NCI-H146 treated with DMSO at 0.1 percent for 48 hours (cell line): ENCODE data around the gene AVL9.
"Not testable (repeated sequence)": the region's sequence is repeated elsewhere in the genome, so short reads cannot be mapped to it uniquely, and the experiment has no call there.

Source experiments
- DNase-seq: peaks from one replicate; lab custom pipeline; 2025; ENCODE audit not compliant: unreplicated experiment; lab: John Stamatoyannopoulos, UW

Gene AVL9

DNA sequence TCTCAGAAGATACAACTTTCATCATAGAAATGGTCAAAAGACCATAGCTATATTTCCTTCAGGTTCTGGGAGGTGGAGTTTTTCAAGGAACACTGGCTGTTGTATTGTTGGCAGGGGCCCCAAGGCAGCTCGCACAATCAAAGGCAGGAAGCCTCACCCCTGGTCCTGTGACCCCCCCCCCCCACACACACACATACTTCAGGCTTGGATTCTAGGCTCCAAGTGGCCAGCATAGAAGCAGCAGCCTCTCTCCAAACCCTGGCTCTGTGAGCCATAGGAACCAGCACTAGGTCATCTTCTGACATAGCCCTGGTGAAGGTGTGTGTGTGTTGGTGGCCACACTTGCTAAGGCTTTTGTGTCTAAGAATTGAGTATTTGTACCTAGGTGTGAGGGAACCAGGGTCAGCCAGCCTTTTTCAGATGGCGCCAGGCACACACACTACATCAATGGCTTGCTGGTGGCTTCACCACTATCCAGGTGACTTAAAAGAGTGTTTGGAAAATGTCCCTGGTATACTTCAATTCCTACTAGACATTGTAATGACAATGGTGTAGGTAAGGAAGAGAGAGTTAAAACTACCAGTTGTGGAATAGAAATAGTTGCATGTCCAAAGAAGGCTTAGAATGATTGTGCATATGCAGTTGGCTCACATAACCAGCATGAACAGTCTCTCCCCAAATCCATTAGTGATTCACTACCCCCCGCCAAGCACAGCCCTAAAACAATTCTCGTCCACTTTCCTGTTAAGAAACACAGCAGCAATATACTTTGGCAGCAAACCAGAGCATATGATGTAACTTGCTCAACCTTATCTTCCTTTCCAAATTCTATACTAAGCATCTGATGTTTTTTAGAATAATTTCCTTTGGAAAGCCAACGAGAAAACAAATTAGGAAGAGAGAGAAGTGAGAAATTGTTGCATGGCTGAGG, 91.3 kb downstream of the AVL9 start:
- DNase-seq, result no peak

DNA sequence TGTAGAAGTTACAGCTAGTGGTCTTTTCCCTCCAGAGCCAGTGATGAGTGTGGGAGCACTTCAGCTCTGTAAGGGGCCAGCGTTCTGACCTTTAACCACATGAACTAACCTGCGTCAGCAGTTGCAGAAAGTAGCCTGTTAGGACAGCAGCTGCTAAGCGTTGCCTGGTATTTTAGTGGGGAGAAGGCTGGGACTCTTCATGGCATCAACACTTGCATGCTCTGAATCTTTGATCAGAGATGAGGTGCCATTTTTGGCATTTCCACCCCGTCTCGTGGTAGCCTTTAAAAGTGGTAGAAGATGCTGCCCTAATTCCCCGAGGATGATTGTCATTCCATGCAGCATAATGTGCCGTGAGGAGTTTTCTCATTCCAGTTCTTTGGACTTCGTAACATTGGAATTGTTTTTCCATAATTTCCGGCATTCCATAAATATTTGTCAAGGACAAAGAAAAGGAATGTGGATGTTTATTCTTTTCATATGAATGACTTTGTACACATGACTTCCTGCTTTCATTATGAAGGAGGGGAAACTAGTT, 92.2 kb downstream of the AVL9 start:
- no peak for DNase-seq

DNA sequence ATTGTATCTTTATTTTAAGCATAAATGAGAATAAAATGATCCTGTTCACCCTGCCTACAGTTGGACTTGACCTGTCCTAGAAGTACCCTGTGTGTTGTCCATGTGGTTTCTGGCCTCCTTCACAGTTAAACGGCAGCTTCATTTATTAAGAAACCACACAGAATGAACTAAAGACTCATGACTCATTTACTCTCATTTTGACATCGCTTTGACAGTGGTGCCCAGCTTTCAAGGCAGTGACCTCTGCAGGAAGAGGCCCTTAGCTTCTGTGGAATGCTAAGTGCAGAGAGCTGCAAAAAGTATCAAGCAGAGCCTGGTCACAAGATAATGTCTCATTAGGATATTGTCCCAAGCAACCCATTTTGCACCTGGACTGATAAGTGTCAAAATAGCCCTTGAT, 93.4 kb downstream of the AVL9 start:
- DNase-seq, result no peak

DNA sequence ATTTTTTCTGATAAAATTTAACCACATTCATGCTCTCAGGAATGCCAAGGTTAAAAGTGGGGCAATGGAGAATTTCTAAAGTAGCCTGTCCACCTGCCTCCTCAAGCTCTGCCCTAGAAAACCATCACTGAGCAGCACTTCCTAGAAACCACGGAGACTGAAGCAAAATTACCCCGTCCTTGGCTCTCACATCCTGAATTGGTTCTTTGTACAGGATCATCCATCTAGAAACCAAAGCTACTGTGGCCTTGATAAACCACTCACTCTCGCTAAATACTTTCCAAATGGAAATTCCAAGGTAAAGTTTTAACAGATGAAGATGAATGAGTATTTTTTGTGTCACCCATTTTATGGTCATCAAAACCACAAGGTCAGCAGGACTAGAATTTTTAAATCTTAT, 96.6 kb downstream of the AVL9 start:
- no peak for DNase-seq

DNA sequence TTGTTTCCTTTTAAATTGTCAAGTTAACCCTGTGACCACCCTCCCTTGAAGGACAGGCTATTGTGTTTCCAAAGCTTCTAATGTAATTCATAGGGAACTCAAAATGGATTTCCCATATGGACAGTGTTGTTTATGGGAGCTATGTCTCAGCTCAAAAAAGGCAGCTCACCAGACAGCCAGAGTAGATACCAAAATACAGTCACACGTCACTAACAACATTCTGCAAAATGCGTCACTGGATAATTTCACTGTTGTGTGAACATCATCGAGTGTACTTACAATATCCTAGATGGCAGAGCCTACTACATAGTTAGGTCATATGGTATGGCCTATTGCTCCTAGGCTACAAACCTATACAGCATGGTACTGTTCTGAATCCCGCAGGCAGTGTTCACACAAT, 97.4 kb downstream of the AVL9 start:
- DNase-seq, result no peak

DNA sequence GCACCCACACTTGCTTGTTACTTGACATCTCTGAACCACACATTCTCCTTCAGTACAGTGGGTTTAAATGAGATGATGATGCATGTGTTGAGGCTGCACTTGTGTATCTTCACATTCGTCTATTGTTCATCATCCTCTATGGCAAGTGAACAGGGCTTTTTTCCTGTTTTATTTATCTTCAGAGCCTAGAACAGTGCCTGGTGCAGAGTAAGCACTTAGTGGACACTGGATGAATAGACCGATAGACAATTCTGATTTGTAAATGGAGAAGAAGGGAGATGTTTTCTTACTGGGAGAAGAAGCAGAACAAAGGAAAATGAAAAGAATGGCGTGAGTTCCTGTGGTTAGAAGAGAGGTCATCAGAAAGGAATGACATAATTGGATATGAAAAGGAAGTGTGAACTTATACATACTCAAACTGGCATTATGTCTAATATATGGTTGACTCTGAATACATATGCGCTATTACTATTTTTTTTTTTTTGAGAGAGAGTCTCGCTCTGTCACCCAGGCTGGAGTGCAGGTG, 99.7 kb downstream of the AVL9 start:
- no peak for DNase-seq

DNA sequence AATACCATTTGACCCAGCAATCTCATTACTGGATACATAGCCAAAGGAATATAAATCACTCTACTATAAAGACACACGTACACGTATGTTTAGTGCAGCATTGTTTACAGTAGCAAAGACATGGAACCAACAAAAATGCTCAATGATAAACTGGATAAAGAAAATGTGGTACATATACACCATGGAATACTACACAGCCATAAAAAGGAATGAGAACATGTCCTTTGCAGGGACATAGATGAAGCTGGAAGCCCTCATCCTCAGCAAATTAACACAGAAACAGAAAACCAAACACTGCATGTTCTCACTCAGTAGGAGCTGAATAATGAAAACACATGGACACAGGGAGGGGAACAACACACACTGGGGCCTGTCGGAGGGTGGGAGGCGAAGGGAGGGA, 105.9 kb downstream of the AVL9 start:
- DNase-seq, result not testable (repeated sequence)

DNA sequence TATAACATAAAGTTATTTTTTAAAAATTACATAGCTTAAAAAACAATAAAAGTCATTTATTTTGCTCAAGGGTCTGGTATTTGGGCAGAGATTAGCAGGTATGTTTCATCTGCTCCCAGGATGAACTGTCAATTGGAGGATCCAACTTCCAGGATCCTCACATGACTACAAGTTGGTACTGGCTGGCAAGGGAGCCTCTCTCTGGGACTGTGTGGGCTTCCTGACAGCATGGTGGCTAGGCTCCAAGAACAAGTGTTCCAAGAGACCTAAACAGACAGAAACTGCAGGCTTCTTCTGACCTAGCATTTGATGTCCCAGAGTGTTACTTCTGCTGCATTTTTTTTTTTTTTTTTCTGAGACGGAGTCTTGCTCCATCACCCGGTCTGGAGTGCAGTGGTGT, 107.2 kb downstream of the AVL9 start:
- no peak for DNase-seq

DNA sequence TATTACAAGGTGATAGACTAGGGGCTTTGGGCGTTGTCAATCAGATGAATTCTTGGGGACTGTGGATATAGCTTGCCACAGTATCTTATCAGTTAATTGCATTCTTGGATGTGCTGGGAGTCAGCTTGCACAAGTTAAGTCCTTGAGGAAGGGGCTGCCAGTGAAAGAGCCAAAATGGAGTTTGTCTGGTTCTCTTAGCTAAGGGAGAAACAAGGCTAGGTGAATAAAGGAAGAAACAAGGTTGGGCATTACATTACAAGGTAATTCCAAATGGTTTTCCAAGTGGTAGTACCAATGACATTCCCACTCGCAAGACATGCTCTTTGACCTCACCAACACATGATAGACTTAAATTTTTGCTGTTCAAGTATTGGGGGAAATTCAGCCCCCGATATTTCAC, 108.2 kb downstream of the AVL9 start:
- DNase-seq, result not testable (repeated sequence)

DNA sequence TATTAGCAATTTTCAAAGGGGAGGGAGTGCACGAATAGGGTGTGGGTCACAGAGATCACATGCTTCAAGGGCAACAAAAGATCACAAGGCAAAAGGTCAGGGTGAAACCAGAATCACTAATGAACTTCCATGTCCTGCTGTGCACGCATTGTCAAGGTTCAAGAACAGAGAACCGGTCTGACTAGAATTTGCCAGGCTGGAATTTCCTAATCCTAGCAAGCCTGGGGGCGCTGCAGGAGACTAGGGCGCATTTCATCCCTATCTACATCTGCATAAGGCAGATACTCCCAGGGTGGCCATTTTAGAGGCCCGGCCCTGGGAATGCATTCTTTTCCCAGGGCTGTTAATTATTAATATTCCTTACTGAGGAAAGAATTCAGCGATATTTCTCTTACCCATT, 108.8 kb downstream of the AVL9 start:
- not testable (repeated sequence) for DNase-seq

DNA sequence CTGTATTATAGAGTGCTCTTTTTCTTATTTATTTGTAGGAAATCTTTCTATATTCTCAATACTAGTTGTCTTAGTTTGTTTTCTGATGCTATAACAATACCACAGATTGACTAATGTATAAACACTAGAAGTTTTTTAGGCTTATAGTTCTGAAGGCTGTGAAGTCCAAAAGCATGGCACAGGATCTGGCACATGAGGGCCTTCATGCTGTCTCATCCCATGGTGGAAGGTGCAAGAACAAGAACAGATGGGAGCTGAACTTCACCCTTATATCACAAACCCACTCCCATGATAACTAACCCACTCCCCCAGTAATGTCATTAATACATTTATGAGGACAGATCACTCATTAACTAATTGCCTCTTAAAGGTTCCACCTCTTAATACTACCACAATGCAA, 109.7 kb downstream of the AVL9 start:
- DNase-seq, result no peak

DNA sequence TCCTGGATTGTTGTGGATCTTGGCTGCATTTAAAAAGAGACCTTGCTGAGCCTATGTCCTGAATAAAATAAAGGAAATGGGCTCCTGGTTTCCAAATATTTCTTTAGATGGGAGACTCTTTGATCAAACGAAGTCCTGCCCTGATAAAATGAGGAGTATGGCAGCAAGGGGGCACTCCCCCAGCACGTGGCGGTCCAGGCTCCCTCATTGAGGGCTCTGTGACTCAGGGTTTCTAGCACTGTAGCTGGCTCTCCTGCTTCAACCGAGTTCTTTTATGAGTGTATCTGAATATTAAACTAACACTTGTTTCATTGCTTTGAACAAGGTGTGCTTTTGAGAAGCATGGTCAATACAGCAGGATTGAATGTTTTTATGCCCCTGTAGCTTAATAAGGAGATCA, 114.2 kb downstream of the AVL9 start:
- DNase-seq, result no peak

DNA sequence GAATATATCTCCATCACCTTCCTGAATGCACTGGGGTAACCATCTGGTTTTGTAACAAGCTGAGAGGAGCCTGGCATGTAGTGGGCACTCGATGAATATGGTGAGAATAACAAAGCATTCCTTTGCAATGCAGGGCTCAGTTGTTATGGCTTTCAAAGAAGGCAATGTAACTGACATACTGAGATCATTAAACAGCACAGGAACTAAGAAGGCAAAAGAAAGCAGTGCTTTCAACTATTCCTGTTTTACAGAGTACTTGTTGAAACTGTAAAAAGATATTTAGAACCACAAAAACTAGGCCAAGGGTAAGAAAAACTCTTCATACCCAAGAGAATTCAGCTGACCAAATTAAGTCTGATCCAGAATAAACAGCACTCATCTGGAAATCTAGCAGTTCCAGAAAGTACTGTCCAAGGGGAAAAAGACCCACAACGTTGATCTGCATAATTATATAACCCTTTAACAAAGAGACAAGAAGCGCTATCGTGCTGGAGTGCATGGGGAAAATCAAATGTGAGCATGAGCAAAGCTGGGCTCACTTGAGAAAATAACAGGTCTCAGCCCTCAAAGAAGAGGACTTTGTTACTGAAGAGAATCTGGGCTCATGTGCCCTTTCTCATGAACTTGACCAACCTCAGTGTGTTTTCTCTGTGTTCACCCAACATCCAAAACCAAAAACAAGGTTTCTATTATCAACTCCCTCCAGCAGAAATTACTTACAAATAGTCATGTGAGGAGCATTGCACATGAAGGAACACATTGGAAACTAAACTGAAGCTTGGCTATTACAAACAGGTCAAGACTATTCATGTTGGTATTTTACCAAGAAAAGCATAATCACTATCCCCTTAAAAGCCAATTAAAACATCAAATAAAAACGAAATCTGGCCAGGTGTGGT, 116.2 kb downstream of the AVL9 start:
- DNase-seq, result no peak

DNA sequence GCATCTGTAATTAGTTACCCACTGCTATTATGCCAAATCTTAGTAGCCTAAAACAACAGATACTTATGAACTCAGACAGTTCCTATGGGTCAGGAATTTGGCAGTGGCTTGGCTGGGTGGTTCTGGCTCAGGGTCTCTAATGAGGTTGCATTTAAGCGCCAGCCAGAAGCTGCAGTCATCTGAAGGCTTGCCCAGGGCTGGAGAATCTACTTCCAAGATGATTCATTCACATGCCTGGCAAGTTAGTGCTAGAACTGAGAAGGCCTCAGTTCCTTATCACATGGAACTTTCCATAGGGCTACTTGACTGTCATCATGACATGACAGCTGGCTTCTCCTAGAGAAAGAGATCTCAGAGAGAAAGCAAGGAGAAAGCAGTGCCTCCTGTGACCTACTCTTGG, 121.3 kb downstream of the AVL9 start:
- no peak for DNase-seq

DNA sequence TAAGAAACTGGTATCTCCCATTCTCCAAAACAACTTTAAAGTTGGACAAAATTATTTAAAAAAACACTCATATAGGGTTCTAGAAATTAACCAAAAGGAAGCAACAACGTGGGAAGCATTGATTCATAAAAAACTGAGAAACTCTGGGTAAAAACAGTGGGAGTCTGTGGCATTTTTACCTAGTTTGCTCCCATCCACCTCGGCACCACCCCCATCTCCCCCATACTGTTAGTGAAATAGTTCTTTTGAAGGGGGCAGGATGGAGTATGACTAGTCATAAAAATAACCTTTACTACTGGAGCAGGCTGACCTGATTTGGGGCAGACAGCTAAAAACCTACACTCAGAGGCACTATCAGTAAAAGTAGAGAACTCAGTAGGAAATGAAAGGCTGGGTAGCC, 123.2 kb downstream of the AVL9 start:
- no peak for DNase-seq

DNA sequence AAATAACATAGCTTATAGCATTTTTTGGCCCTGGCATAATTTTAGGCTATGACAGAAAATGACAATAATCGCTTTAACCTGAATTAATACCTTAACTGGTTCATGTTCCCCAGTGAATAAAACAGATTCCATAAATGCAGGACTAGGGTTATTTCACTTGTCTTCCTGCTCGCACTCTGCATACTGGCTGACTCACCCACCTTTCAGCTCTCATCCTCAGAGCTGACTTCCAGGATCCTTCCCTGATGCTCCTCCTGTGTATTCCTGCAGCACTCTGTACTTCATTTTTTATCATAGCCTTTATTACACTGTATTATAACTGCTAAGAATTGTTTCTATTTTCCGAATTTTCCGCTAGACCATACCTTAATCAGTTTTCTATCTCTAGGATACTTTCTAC, 123.7 kb downstream of the AVL9 start:
- DNase-seq, result no peak

DNA sequence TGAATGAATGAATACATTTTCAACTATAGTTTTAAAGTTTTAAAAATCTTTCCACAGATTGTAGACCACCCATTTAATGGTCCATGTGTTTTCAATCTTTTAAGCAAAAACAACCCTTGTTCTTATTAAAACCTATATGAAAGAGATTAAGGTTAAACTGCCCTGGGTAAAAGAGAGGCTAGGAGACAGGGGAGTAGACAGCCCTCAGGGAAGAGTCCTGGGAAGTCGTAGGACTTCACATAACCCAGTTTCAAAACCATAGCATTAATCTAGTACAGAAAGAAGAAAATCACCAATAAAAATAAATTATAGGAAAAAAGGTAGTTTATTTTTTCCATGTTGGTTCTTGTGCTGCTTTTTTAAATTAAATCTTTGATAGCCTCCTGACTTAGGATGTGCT, 124.1 kb downstream of the AVL9 start:
- not testable (repeated sequence) for DNase-seq

DNA sequence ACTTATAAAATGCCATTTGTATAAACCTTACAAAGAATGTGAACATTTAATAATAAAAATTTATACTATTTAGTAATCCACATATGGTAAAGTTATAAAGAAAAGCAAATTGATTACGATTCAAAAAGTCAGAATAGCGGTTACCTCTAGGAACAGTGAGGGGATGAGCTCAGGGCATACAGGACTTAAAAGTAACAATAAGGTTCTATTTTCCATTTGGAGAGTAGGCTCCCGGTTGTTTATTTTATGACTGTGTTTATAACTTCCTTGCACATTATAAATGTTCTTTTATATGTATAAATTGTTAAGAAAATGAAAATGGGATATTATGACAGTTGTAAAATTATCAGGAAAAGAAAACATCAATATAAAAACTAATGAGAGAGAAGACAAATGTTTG, 135.7 kb downstream of the AVL9 start:
- DNase-seq, result no peak

DNA sequence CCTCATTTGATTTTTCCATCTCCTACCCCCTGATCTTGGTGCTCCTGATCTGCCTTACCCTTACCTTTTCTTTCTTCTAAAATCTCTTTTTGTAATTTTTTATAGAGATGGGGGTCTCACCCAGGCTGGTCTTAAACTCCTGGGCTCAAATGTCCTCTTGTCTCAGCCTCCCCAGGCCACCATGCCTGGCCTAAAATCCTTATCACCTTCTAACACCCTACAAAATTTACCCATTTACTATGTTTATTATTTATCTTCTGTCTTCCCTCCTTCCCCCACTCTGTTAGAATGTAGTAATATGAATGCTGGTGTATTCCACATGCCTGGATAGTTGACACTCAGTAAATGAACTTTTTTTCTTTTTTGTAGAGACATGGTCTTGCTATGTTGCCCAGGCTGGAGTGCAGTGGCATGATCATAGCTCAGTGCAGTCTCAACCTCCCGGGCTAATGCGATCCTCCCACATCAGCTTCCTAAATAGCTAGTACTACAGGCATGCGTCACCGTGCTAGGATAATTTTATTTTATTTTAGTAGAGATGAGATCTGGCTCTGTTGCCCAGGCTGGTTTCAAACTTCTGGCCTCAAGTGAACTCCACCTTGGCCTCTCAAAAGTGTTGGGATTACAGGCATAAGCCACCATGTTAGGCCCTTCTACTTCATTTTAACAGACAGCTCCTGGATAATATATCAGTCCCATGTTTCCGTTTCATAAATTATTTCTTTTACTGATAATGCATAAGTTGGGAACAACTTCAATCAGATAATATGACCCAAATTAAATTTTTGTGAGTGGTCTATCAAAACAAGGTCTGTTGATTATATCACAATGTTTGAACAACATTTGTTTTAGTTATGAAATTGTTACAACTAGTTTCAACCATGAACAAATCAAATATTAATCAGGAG, 136.6 kb downstream of the AVL9 start:
- not testable (repeated sequence) for DNase-seq

DNA sequence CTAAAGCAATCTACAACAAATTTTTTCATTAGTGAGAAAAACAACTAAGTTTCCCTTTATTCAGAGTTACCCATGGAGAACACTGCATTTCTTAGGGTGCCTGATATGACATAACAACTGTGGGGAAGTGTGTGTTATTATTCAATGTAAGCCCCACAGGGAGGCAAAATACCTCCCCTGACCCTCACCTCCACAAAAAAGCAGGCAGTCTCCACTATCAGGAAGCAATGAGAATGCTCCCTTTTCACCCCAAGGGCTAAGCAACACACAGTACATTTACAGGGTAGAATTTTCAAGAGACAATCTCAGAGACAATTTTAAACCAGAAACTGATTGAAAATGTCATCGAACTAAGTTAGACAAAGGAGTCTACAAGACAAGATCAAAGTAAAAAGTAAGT, 138.2 kb downstream of the AVL9 start:
- not testable (repeated sequence) for DNase-seq
